Activated B cell treated with CpG ODN at 0.5 μM for 24 hours (primary cell): ENCODE data around the gene COPS9. TPM values are rescaled to one million over a fixed set of nuclear protein-coding genes. Genes with fewer than 3 reads are reported as not detected.

Source experiments
- ATAC-seq: fragments of 200-7000 bp; cut with Tn5 transposase; one replicate; pipeline ENCODE4 v1.10.0; 2021; ENCODE audit warnings: low read depth, mild to moderate bottlenecking, moderate library complexity
- CTCF ChIA-PET: fragments of 350-600 bp; sonication (Branson Sonifier 250); formaldehyde crosslinking; loops from one replicate; lab custom pipeline; 2021; ENCODE audit warnings: antibody characterized with exemption; lab: Charles Lee
- POLR2A ChIA-PET: fragments of 350-600 bp; sonication (Branson Sonifier 250); formaldehyde crosslinking; loops from one replicate; lab custom pipeline; 2021; ENCODE audit warnings: antibody characterized with exemption; lab: Charles Lee
- DNase-seq: peaks from one replicate; pipeline ENCODE4 v3.0.0; 2022
- H3K27ac Mint-ChIP-seq: one replicate; pipeline ENCODE4 v1.8.0; 2020; ENCODE audit warnings: mixed read lengths
- H3K27me3 Mint-ChIP-seq: one replicate; pipeline ENCODE4 v1.8.0; 2021; ENCODE audit warnings: mixed read lengths
- H3K36me3 Mint-ChIP-seq: one replicate; pipeline ENCODE4 v1.8.0; 2021; ENCODE audit warnings: low read depth, mixed read lengths
- H3K4me1 Mint-ChIP-seq: one replicate; pipeline ENCODE4 v1.8.0; 2021; ENCODE audit warnings: mixed read lengths
- H3K4me3 Mint-ChIP-seq: one replicate; pipeline ENCODE4 v1.8.0; 2020; ENCODE audit warnings: mild to moderate bottlenecking, mixed read lengths
- H3K9me3 Mint-ChIP-seq: one replicate; pipeline ENCODE4 v1.8.0; 2020; ENCODE audit warnings: mixed read lengths
- intact Hi-C: fragments of 100-400 bp; cut with micrococcal nuclease; formaldehyde crosslinking; loops from one replicate; pipeline ENCODE4 v1.15.1; 2024
- total RNA-seq: library from RNA; stranded (reverse); gene quantifications from 2 replicates; pipeline ENCODE4 v1.2.3, GENCODE V29; 2022
- TF ChIP-seq, protein P1 (sequence below): fragments of 200-600 bp; IDR thresholded peaks from one replicate; pipeline ENCODE4 v1.8.0; 2022; ENCODE audit warnings: antibody characterized with exemption, mild to moderate bottlenecking

The COPS9 gene
- total RNA-seq, 1 donor from 2014 or later = 78.6 TPM

DNA sequence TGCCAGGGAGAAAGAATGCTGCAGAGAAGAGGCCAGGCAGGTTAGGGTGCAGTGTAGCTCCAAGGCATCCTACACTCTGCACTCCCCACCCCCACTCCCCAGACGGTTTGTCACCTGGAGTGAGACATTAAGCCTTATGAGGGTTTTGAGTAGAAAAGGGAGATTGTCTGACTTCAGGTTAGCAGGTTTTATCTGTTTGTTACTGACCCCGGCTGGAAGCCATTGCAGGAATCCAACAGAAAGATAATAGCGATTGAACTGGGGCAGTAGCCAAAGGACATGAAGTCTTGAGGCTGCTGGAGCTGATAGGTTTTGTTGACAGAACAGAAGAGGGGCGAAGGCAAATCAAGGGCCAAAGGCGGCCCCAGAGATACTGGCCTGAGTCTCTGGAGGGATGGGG, 46.8 kb downstream of the COPS9 start:
- no peak overlapping the region for H3K4me3 Mint-ChIP-seq
- CTCF ChIA-PET = no interaction called here
- POLR2A ChIA-PET = no interaction called here
- H3K36me3 Mint-ChIP-seq = no peaks in the 10 kb centered on the region
- TF ChIP-seq, protein P1, sequence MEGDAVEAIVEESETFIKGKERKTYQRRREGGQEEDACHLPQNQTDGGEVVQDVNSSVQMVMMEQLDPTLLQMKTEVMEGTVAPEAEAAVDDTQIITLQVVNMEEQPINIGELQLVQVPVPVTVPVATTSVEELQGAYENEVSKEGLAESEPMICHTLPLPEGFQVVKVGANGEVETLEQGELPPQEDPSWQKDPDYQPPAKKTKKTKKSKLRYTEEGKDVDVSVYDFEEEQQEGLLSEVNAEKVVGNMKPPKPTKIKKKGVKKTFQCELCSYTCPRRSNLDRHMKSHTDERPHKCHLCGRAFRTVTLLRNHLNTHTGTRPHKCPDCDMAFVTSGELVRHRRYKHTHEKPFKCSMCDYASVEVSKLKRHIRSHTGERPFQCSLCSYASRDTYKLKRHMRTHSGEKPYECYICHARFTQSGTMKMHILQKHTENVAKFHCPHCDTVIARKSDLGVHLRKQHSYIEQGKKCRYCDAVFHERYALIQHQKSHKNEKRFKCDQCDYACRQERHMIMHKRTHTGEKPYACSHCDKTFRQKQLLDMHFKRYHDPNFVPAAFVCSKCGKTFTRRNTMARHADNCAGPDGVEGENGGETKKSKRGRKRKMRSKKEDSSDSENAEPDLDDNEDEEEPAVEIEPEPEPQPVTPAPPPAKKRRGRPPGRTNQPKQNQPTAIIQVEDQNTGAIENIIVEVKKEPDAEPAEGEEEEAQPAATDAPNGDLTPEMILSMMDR = no peak
- H3K4me1 Mint-ChIP-seq = no peaks in the 10 kb centered on the region
- no peak overlapping the region for H3K27ac Mint-ChIP-seq
- DNase-seq (no peak), ATAC-seq (no peak)
- intact Hi-C loops = no loop called here
- H3K27me3 Mint-ChIP-seq = peaks cover 20% of the 10 kb centered on the region
- H3K9me3 Mint-ChIP-seq = peaks cover 29% of the 10 kb centered on the region

DNA sequence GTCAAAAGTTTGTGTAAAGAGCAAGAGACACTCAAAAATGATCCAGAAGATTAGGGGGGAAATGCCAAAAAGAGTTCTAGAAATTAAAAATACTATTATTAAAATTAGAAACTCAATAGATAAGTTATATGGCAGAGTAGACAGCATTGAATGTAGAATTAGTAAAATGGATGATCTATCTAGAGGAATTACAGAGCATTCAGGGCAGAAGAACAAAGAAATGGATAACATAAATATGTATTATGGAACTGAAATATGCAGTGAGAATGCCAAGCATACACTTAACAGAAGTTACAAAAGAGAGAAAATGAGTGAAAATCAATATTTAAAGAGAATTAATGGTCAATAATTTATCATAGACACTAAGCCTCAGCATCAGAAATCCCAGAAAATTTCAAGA, 49.5 kb downstream of the COPS9 start:
- TF ChIP-seq, protein P1 = no peak
- ATAC-seq (no peak), DNase-seq (no peak)
- Mint-ChIP-seq H3K4me1 (no peaks in the 10 kb centered on the region), H3K4me3 (no peak overlapping the region), H3K27ac (no peak overlapping the region), H3K27me3 (peaks cover 8% of the 10 kb centered on the region), H3K9me3 (peaks cover 19% of the 10 kb centered on the region), H3K36me3 (no peaks in the 10 kb centered on the region)
- ChIA-PET POLR2A (no interaction called here), CTCF (no interaction called here)
- intact Hi-C loops = no loop called here

Other genes starting within 250 kb of the COPS9 start
- gene NDUFA10, start 111.0 kb downstream of the COPS9 start, total RNA-seq = 106 and 110 TPM in 2 replicates
- not detected in 2 replicates for gene OR6B2, start 105.9 kb downstream of the COPS9 start, total RNA-seq
- gene OR6B3, start 82.8 kb downstream of the COPS9 start, total RNA-seq = not detected in 2 replicates
- not detected in 2 replicates for gene OTOS, start 4.4 kb upstream of the COPS9 start, total RNA-seq